ENCODE results near the gene DHRS7. TPM values are rescaled to one million over a fixed set of nuclear protein-coding genes. Genes with fewer than 3 reads are reported as not detected.
A peak's percentile ranks its signal among the peaks of the same experiment; 100 is the strongest.

Gene DHRS7
- total and polyA plus RNA-seq, 10 of the 15 experiments (the other 5 are each of a cell fraction or from before 2014, with no cell fraction given): 55.0 to 99.8 (median 62.2) TPM

- TF ChIP-seq ESRRA (IDR thresholded peaks at IDR 0.05; ENCODE audit: low read length): no peak; the same call in 1 of the 2 replicates
- TF ChIP-seq PML (IDR thresholded peaks at IDR 0.05; ENCODE audit: low read length): no peak
- peak; percentile 45; the same call in 1 of the 2 replicates for TF ChIP-seq IRF4 (IDR thresholded peaks at IDR 0.05; ENCODE audit: low read depth, low read length)
- TF ChIP-seq RCOR1 (conservative IDR thresholded peaks at IDR 0.05; ENCODE audit: low read depth, low read length): 0 out of 2 replicates have a peak, but pooled peaks have one; percentile 28
- TF ChIP-seq MTA3 (IDR thresholded peaks at IDR 0.05; ENCODE audit: borderline replicate concordance, low read length): peak; percentile 62; the same call in 1 of the 2 replicates
- 0 out of 2 replicates have a peak, but pooled peaks have one; percentile 12 for TF ChIP-seq CREB1 (IDR thresholded peaks at IDR 0.05; ENCODE audit: low read depth)
- TF ChIP-seq NBN (IDR thresholded peaks at IDR 0.05): no peak
- TF ChIP-seq RUNX3 (IDR thresholded peaks at IDR 0.05; ENCODE audit: low read length): peak; percentile 87
- TF ChIP-seq PRDM15 (CRISPR knock-in tag; IDR thresholded peaks at IDR 0.05): no peak
- 0 out of 2 replicates have a peak, but pooled peaks have one; percentile 23 for TF ChIP-seq YY1 (IDR thresholded peaks at IDR 0.05; ENCODE audit: low read depth, low read length)
- 0 out of 2 replicates have a peak, but pooled peaks have one; percentile 23 for TF ChIP-seq SMARCA5 (IDR thresholded peaks at IDR 0.05)
- 0 out of 2 replicates have a peak, but pooled peaks have one; percentile 28 for TF ChIP-seq CEBPZ (IDR thresholded peaks at IDR 0.05; ENCODE audit: low read depth, low read length)
- TF ChIP-seq POLR2AphosphoS5 (IDR thresholded peaks at IDR 0.05; ENCODE audit: low read length): peak; percentile 87
- TF ChIP-seq SRF (IDR thresholded peaks at IDR 0.05; ENCODE audit: low read depth in 2 of 2, low read length in 2 of 2): peak; percentile 10 to 68; a peak in 2 of 4 replicates
- TF ChIP-seq IKZF1 (conservative IDR thresholded peaks at IDR 0.05): peak; percentile 72
- peak; percentile 58; the same call in 1 of the 2 replicates for TF ChIP-seq BCL11A (IDR thresholded peaks at IDR 0.05; ENCODE audit: low read depth, low read length)
- TF ChIP-seq IKZF2 (IDR thresholded peaks at IDR 0.05): peak; percentile 62 to 74; a peak in 3 of 4 replicates
- TF ChIP-seq STAT3 (IDR thresholded peaks at IDR 0.05; ENCODE audit: low read depth, low read length): no peak
- TF ChIP-seq EP300 (IDR thresholded peaks at IDR 0.05; ENCODE audit: borderline replicate concordance in 1 of 2, control insufficient read depth in 1 of 2, low read depth in 2 of 2, low read length in 2 of 2): peak in 1 of 2 experiments; percentile 70; a peak in 3 of 4 replicates
Observed at GRCh38 chr14:60204843-60205774, 39.9 kb upstream of the DHRS7 start (continued).

All from GM12878 (cell line).